ENCODE results near the gene MOV10. TPM values are rescaled to one million over a fixed set of nuclear protein-coding genes. Genes with fewer than 3 reads are reported as not detected.

MOV10 gene
- total and polyA plus RNA-seq, 2 of the 13 experiments (the other 11 are each of a cell fraction or from before 2014, with no cell fraction given), result 56.4 to 58.2 TPM

DNA sequence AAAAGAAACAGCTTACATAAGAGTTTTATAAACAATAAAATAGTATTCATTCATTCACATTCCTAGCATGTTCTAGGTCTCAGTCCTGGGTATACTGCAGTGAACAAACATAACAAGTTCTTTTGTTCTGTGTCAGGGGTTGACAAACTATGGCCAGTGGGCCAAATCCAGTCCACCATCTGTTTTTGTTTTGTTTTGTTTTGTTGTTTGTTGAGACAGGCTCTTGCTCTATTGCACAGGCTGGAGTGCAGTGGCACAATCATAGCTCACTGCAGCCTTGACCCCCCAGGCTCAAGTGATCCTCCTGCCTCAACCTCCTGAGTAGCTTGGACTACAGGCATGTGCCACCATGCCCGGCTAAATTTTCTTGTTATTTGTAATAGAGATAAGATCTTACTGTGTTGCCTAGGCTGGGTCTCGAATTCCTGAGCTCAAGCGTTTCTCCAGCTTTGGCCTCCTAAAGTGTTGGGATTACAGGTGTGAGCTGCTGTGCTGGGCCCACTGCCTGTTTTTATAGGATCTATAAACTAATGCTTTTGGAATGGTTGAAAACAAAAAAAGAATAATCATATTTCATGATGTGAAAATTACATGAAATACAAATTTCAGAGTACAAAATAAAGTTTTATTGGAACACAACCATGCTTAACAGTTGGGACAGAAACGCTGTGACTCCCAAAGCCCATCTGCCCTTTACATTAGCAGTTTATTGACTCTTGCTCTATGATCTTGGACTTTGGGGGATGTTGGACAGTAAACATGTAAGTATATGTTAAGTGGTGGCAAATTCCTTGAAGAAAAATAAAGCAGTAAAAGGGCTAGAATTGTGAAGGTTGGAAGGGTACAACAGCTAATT is 37.0 kb upstream of the MOV10 start (continued):
- TF ChIP-seq, protein P1, sequence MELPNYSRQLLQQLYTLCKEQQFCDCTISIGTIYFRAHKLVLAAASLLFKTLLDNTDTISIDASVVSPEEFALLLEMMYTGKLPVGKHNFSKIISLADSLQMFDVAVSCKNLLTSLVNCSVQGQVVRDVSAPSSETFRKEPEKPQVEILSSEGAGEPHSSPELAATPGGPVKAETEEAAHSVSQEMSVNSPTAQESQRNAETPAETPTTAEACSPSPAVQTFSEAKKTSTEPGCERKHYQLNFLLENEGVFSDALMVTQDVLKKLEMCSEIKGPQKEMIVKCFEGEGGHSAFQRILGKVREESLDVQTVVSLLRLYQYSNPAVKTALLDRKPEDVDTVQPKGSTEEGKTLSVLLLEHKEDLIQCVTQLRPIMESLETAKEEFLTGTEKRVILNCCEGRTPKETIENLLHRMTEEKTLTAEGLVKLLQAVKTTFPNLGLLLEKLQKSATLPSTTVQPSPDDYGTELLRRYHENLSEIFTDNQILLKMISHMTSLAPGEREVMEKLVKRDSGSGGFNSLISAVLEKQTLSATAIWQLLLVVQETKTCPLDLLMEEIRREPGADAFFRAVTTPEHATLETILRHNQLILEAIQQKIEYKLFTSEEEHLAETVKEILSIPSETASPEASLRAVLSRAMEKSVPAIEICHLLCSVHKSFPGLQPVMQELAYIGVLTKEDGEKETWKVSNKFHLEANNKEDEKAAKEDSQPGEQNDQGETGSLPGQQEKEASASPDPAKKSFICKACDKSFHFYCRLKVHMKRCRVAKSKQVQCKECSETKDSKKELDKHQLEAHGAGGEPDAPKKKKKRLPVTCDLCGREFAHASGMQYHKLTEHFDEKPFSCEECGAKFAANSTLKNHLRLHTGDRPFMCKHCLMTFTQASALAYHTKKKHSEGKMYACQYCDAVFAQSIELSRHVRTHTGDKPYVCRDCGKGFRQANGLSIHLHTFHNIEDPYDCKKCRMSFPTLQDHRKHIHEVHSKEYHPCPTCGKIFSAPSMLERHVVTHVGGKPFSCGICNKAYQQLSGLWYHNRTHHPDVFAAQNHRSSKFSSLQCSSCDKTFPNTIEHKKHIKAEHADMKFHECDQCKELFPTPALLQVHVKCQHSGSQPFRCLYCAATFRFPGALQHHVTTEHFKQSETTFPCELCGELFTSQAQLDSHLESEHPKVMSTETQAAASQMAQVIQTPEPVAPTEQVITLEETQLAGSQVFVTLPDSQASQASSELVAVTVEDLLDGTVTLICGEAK (IDR thresholded peaks at IDR 0.05), result peak; percentile 90
- TF ChIP-seq, protein P1 (CRISPR knock-in tag; IDR thresholded peaks at IDR 0.05), result peak; percentile 98
- TF ChIP-seq DR1 (CRISPR knock-in tag; IDR thresholded peaks at IDR 0.05) (no peak), AGO2 (optimal IDR thresholded peaks at IDR 0.05; ENCODE audit: low read depth, low read length) (no peak), RFX1 (IDR thresholded peaks at IDR 0.05) (no peak), SNAI1 (CRISPR knock-in tag; IDR thresholded peaks at IDR 0.05; ENCODE audit: borderline replicate concordance) (no peak), ZNF337 (CRISPR knock-in tag; IDR thresholded peaks at IDR 0.05; ENCODE audit: borderline replicate concordance, low read depth) (no peak), HCFC1 (IDR thresholded peaks at IDR 0.05; ENCODE audit: low read depth, low read length) (no peak), ZNF496 (CRISPR knock-in tag; IDR thresholded peaks at IDR 0.05; ENCODE audit: insufficient replicate concordance) (no peak), SRSF1 (optimal IDR thresholded peaks at IDR 0.05; ENCODE audit: low read depth, low read length) (no peak), PHF8 (CRISPR knock-in tag; IDR thresholded peaks at IDR 0.05) (no peak), IRX3 (CRISPR knock-in tag; IDR thresholded peaks at IDR 0.05; ENCODE audit: borderline replicate concordance, low read depth) (no peak), TSC22D2 (CRISPR knock-in tag; IDR thresholded peaks at IDR 0.05; ENCODE audit: borderline replicate concordance) (no peak), KDM2A (CRISPR knock-in tag; IDR thresholded peaks at IDR 0.05; ENCODE audit: borderline replicate concordance, low read depth) (no peak), IKZF5 (CRISPR knock-in tag; IDR thresholded peaks at IDR 0.05) (0 out of 2 replicates have a peak, but pooled peaks have one; percentile 26), ZNF256 (CRISPR knock-in tag; conservative IDR thresholded peaks at IDR 0.05) (no peak), ZNF781 (CRISPR knock-in tag; IDR thresholded peaks at IDR 0.05; ENCODE audit: borderline replicate concordance, not compliant biosample characterization) (no peak), ZNF446 (CRISPR knock-in tag; IDR thresholded peaks at IDR 0.05) (no peak), DPF2 (CRISPR knock-in tag; IDR thresholded peaks at IDR 0.05; ENCODE audit: borderline replicate concordance, low read depth) (no peak), NCOR1 (IDR thresholded peaks at IDR 0.05; ENCODE audit: borderline replicate concordance, low read length) (no peak; the same call in 1 of the 2 replicates)
